Fibroblast of lung (primary cell): ENCODE measurements around the gene TLCD1. TPM values are rescaled to one million over a fixed set of nuclear protein-coding genes. Genes with fewer than 3 reads are reported as not detected.

Experiments used
- DNase-seq, 2 donors: peaks; one replicate each; pipeline versions ENCODE4 v3.0.0 to v3.0.0-alpha.2; 2010; ENCODE audit warnings: low read depth in 2 of 2
- H2AFZ ChIP-seq: 2 replicates; pipeline ENCODE4 v1.5.1; 2012; ENCODE audit warnings: low read length, control low read depth, inconsistent platforms
- H3K27ac ChIP-seq: 2 replicates; pipeline ENCODE4 v1.5.1; 2011; ENCODE audit warnings: low read length, control low read depth; ENCODE audit not compliant: insufficient read depth
- H3K27me3 ChIP-seq: 2 replicates; pipeline ENCODE4 v1.5.1; 2011; ENCODE audit warnings: mild to moderate bottlenecking, low read length; ENCODE audit not compliant: control insufficient read depth, insufficient read depth
- H3K36me3 ChIP-seq: 2 replicates; pipeline ENCODE4 v1.5.1; 2011; ENCODE audit warnings: low read length; ENCODE audit not compliant: control insufficient read depth, insufficient read depth
- H3K4me1 ChIP-seq: 2 replicates; pipeline ENCODE4 v1.5.1; 2011; ENCODE audit warnings: low read length; ENCODE audit not compliant: control insufficient read depth, insufficient read depth; ENCODE audit errors: extremely low read depth
- H3K4me2 ChIP-seq: 2 replicates; pipeline ENCODE4 v1.5.1; 2011; ENCODE audit warnings: low read length, control low read depth; ENCODE audit not compliant: insufficient read depth; ENCODE audit errors: extremely low read depth
- H3K4me3 ChIP-seq, 4 experiments: fragments of 200-600 bp in 1 of 4; sonication (generic) in 1 of 4; replicated peaks in 1 of 4; 2 replicates each; pipeline ENCODE4 v1.5.1; 2011 to 2016; ENCODE audit warnings: low read length in 4 of 4, low read depth in 3 of 4, mild to moderate bottlenecking in 3 of 4, control low read depth in 2 of 4, inconsistent platforms in 1 of 4, mixed read lengths in 1 of 4; ENCODE audit not compliant: insufficient read depth in 1 of 4; ENCODE audit errors: control extremely low read depth in 1 of 4
- H3K79me2 ChIP-seq: 2 replicates; pipeline ENCODE4 v1.5.1; 2012; ENCODE audit warnings: mild to moderate bottlenecking, low read length, inconsistent platforms; ENCODE audit not compliant: control insufficient read depth, insufficient read depth
- H3K9ac ChIP-seq: 2 replicates; pipeline ENCODE4 v1.5.1; 2011; ENCODE audit warnings: mild to moderate bottlenecking, low read length, control low read depth; ENCODE audit not compliant: insufficient read depth
- H3K9me3 ChIP-seq: 2 replicates; pipeline ENCODE4 v1.5.1; 2012; ENCODE audit warnings: low read depth, low read length; ENCODE audit not compliant: control insufficient read depth, insufficient read depth
- H4K20me1 ChIP-seq: 2 replicates; pipeline ENCODE4 v1.5.1; 2011; ENCODE audit warnings: low read length; ENCODE audit not compliant: control insufficient read depth, insufficient read depth; ENCODE audit errors: extremely low read depth
- CTCF ChIP-seq, 2 donors: IDR thresholded peaks in 1 of 2; conservative IDR thresholded peaks in 1 of 2; 1 replicate in 1 of 2; 2 replicates in 1 of 2; pipeline ENCODE4 v1.5.1; 2011 to 2012; ENCODE audit warnings: low read length in 2 of 2, control low read depth in 1 of 2, inconsistent platforms in 1 of 2, low read depth in 1 of 2, mild to moderate bottlenecking in 1 of 2
- EZH2 ChIP-seq: IDR thresholded peaks from 2 replicates; pipeline ENCODE4 v1.5.1; 2012; ENCODE audit warnings: low read length, control low read depth, mild to moderate bottlenecking; ENCODE audit errors: missing control alignments
- polyA plus RNA-seq, 2 donors: library from polyadenylated mRNA; depleted of rRNA in 1 of 2; stranded (reverse) in 1 of 2; unstranded in 1 of 2; fragments of >200 nt; gene quantifications; 2 replicates each; pipeline ENCODE4 v1.2.1, GENCODE V29; 2011 to 2012; ENCODE audit warnings: missing spikeins in 1 of 2
- total RNA-seq: library from RNA; depleted of rRNA; stranded (reverse); fragments of >200 nt; gene quantifications from 2 replicates; pipeline ENCODE4 v1.2.1, GENCODE V29; 2014

Gene TLCD1
- total and polyA plus RNA-seq, 2 donors (not counting 1 experiment from before 2014, with no cell fraction given): 6.6 to 10.8 TPM

GRCh38 chr17:28765038-28765437 is 39.0 kb upstream of the TLCD1 start:
- no peak overlapping the region for H3K27ac ChIP-seq
- peaks cover 1% of the 10 kb centered on the region for H3K79me2 ChIP-seq
- no peak overlapping the region for H3K4me3 ChIP-seq
- H3K9me3 ChIP-seq: no peaks in the 10 kb centered on the region
- H4K20me1 ChIP-seq: no peaks in the 10 kb centered on the region
- H3K4me2 ChIP-seq: no peak overlapping the region
- H3K36me3 ChIP-seq: no peaks in the 10 kb centered on the region
- TF ChIP-seq CTCF (conservative IDR thresholded peaks at IDR 0.05 in 1 of 2, IDR thresholded peaks at IDR 0.05 in 1 of 2; ENCODE audit: low read depth in 1 of 2, low read length in 2 of 2) (no peak), EZH2 (no peak)
- H3K4me1 ChIP-seq: no peaks in the 10 kb centered on the region
- no peaks in the 10 kb centered on the region for H3K27me3 ChIP-seq
- no peak for DNase-seq
- H3K9ac ChIP-seq: no peak overlapping the region
- no peak overlapping the region for H2AFZ ChIP-seq

DNA sequence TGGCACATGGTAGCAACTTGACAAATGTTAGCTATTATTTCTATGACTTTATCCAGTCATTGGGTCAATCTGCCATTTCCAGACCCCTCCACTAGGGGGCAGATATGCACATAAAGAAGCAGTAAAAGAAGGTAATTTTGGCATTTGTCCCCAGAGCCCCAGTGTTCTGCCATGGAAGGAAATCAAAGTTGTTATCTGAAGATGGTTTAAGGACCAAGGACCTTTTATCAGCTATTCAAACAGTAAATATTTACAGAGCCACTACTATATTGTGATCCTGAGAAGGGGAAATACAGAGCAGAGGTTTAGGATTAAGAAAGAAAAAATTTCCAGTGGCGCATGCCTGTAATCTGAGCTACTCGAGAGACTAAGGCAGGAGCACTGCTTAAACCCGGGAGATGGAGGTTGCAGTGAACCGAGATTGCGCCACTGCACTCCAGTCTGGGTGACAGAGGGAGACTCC is 37.8 kb upstream of the TLCD1 start:
- H4K20me1 ChIP-seq: no peaks in the 10 kb centered on the region
- H3K79me2 ChIP-seq: peaks cover 1% of the 10 kb centered on the region
- no peak overlapping the region for H3K27ac ChIP-seq

GRCh38 chr17:28763137-28763799 is 37.2 kb upstream of the TLCD1 start:
- H3K27ac ChIP-seq: no peak overlapping the region
- H4K20me1 ChIP-seq: no peaks in the 10 kb centered on the region
- no peaks in the 10 kb centered on the region for H3K27me3 ChIP-seq
- TF ChIP-seq CTCF (conservative IDR thresholded peaks at IDR 0.05 in 1 of 2, IDR thresholded peaks at IDR 0.05 in 1 of 2; ENCODE audit: low read depth in 1 of 2, low read length in 2 of 2) (no peak), EZH2 (no peak)
- no peak overlapping the region for H3K4me3 ChIP-seq
- peaks cover 1% of the 10 kb centered on the region for H3K79me2 ChIP-seq
- peaks cover 12% of the 10 kb centered on the region for H3K36me3 ChIP-seq
- DNase-seq: no peak
- H2AFZ ChIP-seq: no peak overlapping the region
- no peak overlapping the region for H3K4me2 ChIP-seq
- H3K9me3 ChIP-seq: no peaks in the 10 kb centered on the region
- no peaks in the 10 kb centered on the region for H3K4me1 ChIP-seq
- H3K9ac ChIP-seq: no peak overlapping the region

More for the DNA sequence above, 37.8 kb upstream of the TLCD1 start:
- H2AFZ ChIP-seq: no peak overlapping the region
- H3K36me3 ChIP-seq: peaks cover 7% of the 10 kb centered on the region
- H3K4me1 ChIP-seq: no peaks in the 10 kb centered on the region
- no peaks in the 10 kb centered on the region for H3K9me3 ChIP-seq
- no peak overlapping the region for H3K4me2 ChIP-seq
- DNase-seq: peak; percentile 56 to 85
- TF ChIP-seq EZH2: no peak
- TF ChIP-seq CTCF (conservative IDR thresholded peaks at IDR 0.05 in 1 of 2, IDR thresholded peaks at IDR 0.05 in 1 of 2; ENCODE audit: low read depth in 1 of 2, low read length in 2 of 2): peak; percentile 81 to 89
- H3K9ac ChIP-seq: no peak overlapping the region
- no peak overlapping the region for H3K4me3 ChIP-seq
- H3K27me3 ChIP-seq: no peaks in the 10 kb centered on the region
